Skeletal muscle cell (primary cell): Measurements from ENCODE around the gene OXCT2.

Experiments
- DNase-seq: peaks from one replicate; pipeline ENCODE4 v3.0.0-alpha.2; 2010; ENCODE audit warnings: low read depth
- H3K4me3 ChIP-seq: 2 replicates; pipeline ENCODE4 v1.5.1; 2011; ENCODE audit warnings: low read depth, mild to moderate bottlenecking, control low read depth, low read length, moderate library complexity

Gene OXCT2

GRCh38 chr1:39751595-39751994 is 19.6 kb downstream of the OXCT2 start:
- DNase-seq, result no peak
- H3K4me3 ChIP-seq, result no peak overlapping the region

GRCh38 chr1:39745016-39745670 is 26.0 kb downstream of the OXCT2 start:
- no peak overlapping the region for H3K4me3 ChIP-seq
- no peak for DNase-seq

- H3K4me3 ChIP-seq, result peak within 1 kb of the TSS; percentile 89
- DNase-seq, result peak; percentile 65
Measured at GRCh38 chr1:39738622-39739366, 32.4 kb downstream of the OXCT2 start, which contains the start of gene PPIE. Gene PPIE (plus strand): TSS chr1:39738882. CDS start chr1:39738901, 19 bp downstream.

GRCh38 chr1:39737546-39738169 is 33.5 kb downstream of the OXCT2 start:
- no peak overlapping the region for H3K4me3 ChIP-seq
- peak; percentile 88 for DNase-seq

DNA sequence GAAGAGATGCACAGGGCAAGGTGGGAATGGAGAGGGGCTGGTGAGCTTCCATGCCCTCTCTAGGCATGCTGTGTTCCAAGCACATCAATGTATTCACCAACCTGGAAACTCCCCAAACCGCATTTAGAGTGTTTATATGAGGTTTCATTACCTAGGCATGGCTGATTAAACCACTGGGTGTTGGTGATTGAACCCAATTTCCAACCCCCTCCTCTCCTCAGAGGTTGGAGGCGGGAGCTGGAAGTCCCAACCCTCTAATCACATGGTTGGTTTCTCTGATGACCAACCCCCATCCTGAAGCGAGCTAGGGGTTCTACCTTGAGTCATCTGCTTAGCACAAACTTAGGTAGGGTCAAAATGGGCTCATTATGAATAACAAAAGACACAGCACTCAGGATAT is 35.4 kb downstream of the OXCT2 start:
- no peak for DNase-seq
- no peak overlapping the region for H3K4me3 ChIP-seq

DNA sequence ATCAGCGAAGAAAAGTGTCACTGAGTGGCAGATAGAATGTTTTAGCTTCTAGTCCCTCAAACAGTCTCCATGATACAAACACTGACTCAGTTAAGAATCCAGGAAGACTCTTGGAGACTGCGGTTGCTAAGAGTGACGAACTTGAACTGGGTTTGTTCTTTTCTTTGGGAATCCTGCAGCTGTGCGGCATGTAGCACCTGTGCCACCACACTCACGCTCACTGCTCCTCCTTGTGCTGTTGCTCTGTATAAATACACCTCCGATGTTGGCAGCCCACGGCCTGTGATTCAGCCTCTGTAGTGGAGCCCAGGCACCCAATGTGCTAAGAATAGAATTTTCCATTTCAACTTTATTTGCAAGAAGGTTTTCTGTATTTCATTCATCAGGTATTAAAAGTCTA is 38.0 kb downstream of the OXCT2 start:
- no peak overlapping the region for H3K4me3 ChIP-seq
- no peak for DNase-seq

DNA sequence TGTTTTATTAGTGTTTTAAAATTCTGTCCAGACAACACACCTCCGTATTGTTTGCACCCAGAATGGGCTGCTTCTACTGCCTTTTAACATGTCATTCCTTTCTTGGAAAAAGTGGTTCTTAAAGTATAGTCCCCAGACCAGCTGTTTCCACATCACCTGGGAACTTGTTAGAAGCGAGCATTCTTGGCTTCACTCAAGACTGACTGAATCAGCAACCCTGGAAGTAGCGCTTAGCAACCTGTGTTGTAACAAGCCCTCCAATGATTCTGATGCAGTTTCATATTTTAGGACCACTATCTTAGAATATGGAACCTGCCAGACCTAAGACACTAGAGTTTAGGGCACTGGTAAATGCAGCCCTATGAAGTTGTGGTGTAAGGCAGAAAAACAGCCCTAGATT is 38.4 kb downstream of the OXCT2 start:
- no peak for DNase-seq
- H3K4me3 ChIP-seq, result no peak overlapping the region

- no peak for DNase-seq
- H3K4me3 ChIP-seq, result no peak overlapping the region
Measured at GRCh38 chr1:39729842-39730241, 41.3 kb downstream of the OXCT2 start.

DNA sequence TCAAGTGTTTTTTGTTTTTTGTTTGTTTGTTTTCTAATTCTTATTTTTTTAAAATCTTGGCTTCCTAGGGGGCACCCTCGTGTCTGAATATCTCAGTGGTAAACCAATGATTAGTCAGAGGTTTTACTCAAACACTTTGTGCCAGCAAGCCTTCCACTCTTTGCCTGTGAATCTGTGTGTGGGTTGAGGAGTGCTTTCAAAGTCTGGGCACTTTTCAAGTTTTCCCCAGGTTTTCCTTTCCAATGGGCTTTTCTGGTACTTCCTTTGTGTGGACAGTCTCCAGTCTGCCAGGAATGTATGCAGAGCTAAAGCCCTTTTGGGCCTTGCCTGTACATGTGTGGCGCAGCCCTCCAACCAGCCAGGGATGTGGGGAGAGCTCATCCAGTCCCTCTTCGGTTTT is 42.1 kb downstream of the OXCT2 start:
- no peak for DNase-seq
- no peak overlapping the region for H3K4me3 ChIP-seq

DNA sequence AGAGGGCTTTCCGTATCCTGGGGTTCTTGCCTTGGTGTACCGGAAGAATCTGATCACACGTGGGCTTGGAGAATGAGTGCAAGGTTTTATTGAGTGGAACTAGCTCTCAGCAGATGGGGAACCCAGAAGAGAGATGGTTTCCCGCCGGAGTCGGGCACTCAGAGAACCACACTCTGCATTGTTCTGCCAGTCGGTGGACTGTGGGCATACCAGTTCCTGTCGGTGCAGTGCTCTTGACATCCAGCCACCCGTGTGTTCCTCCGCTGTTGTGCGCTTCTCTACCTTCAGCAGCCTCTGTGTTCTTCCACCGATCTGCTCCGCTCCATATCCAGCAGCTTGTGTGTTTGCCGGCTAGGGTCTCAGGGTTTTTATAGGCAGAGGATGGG is 43.2 kb downstream of the OXCT2 start:
- no peak overlapping the region for H3K4me3 ChIP-seq
- DNase-seq, result no peak

GRCh38 chr1:39727221-39727931 is 43.8 kb downstream of the OXCT2 start:
- no peak for DNase-seq
- H3K4me3 ChIP-seq, result no peak overlapping the region

GRCh38 chr1:39726600-39726999 is 44.5 kb downstream of the OXCT2 start:
- DNase-seq, result no peak
- no peak overlapping the region for H3K4me3 ChIP-seq

DNA sequence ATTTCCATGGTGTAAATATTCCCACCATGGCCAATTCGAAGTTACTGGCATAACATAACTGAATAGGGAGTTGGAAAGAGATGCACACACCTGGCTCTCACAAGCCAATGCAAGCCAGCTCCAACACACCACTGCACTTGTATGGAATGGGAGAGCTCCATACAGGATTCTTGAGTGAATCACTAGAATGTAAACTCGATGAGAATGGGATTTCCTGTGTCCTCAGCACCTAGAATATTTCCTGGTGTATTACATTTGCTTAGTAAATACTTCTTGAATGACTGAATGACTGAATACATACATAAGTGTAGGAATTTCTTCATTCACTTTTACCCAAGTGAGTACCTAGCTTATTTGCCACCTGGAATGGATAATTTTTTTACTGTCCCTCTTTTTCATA is 48.7 kb downstream of the OXCT2 start:
- H3K4me3 ChIP-seq, result no peak overlapping the region
- no peak for DNase-seq

GRCh38 chr1:39721664-39722063 is 49.5 kb downstream of the OXCT2 start:
- no peak for DNase-seq
- H3K4me3 ChIP-seq, result no peak overlapping the region

DNA sequence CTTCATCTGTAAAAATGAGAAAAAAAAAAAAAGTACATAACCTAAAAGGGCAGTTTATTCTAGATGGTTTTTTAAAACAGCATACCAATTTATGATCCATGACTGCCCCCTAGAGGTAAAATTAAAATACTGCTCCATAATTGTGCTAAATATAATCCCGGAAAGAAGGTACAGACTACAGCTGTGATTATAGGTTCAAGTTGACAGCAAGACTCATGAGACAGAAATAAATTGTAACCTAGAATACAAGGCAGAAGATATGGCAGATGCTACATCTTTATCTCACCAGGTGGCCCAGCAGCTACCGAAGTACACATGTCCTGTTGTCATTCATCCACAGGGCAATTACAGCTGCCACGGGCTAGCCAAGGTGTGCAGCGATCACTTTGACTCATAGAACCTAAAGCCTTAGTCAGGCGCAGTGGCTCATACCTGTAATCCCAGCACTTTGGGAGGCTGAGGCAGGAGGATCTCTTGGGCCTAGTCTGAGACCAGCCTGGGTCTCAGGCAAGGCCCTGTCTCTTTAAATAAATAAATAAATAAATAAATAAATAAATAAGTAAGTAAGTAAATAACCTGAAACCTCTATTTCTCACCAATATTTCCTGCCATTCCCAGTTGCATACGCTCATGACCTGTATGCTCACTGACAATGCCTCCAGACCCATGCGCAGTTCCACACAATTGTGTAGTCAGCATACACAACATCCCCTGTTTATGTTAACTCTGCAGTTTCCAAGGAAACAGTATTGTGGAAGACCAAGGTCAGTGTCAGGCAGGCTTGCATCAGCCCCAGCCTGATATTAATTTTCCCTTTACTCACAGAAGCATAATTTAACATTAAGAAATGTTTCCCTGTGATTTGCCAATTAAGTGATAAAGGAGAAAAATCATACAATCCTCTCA is 50.8 kb downstream of the OXCT2 start:
- no peak for DNase-seq
- H3K4me3 ChIP-seq, result no peak overlapping the region
